Stimulated activated CD4-positive, alpha-beta T cell treated with anti-CD3 and anti-CD28 coated beads, Interleukin-15, amount 100 ng/mL, for 24 hours (primary cell): ENCODE results near the gene PKNOX1.
"Not testable (repeated sequence)": the region's sequence is repeated elsewhere in the genome, so short reads cannot be mapped to it uniquely, and the experiment has no call there.

Experiments
- DNase-seq: peaks from one replicate; pipeline ENCODE4 v3.0.0-alpha.2; 2020

PKNOX1 gene

DNA sequence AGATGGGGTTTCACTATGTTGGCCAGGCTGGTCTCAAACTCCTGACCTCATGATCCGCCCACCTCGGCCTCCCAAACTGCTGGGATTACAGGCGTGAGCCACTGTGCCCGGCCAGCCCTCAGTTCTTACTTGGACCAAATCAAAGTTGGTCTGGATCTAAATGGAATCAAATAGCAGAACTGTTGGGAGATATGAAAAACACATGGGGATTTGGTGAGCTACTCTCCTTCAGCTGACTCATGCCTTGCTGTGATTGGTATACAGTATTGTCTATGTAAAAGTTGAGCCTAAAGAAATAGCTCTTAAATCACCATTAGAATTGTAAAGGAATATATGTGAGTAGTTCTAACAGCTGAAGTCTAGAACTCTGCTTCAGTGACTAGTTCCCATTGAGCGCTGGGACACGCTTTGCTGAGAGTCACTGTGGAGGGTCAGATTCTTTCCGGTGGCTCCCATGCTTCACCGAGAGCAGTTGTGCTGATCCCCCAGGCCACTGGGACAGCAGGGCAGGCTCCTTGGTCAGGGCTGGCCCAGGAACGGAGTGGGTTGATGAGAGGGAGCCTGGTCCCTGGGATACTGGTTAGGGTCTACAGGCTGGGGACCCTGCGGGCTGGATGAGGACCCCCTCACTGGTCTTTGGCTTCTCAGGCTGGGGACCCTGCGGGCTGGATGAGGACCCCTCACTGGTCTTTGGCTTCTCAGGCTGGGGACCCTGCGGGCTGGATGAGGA, 14.0 kb downstream of the PKNOX1 start:
- DNase-seq, result no peak

DNA sequence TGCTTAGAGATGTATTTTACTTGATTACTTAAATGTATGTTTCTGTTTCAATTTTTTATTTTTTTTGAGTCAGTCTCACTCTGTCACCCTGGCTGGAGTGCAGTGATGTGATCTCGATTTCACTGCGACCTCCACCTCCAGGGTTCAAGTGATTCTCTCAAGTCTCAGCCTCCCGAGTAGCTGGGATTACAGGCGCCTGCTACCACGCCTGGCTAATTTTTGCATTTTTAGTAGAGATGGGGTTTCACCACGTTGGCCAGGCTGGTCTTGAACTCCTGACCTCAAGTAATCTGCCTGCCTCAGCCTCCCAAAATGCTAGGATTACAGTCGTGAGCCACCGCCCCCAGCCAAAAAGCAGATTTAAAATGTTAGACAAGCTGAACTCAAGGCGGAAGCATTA, 15.0 kb downstream of the PKNOX1 start:
- not testable (repeated sequence) for DNase-seq

DNA sequence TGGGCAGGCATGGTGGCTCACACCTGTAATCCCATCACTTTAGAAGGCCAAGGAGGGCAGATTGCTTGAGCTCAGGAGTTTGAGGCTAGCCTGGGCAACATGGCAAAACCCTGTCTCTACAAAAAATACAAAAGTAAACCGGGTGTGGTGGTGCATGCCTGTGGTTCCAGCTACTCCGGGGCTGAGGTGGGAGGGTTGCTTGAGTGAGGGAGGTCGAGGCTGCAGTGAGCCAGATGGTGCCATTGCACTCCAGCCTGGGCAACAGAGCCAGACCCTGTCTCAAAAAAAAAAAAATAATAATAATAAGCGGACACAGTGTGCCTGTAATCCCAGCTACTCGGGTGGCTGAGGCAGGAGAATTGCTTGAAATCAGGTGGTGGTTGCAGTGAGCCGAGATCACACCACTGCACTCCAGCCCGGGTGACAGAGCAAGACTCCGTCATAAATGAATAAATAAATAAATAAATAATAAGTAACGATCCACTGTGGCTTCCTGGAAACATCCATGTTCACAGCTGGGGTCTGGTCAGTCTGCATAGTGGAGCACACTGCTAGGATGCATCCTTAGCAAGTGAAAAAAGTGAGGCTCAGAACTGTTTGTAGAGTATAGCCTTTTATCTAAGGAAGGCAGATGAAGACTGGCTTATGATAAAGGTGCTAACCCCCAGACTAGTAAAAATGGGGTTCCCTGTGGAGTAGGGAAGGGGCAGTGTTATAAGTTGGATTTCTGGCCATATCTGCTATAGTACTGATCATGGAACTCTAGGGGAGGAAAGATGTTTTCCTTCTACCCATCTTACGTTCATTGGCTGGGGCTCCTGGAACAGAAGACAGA, 15.7 kb downstream of the PKNOX1 start:
- no peak for DNase-seq

DNA sequence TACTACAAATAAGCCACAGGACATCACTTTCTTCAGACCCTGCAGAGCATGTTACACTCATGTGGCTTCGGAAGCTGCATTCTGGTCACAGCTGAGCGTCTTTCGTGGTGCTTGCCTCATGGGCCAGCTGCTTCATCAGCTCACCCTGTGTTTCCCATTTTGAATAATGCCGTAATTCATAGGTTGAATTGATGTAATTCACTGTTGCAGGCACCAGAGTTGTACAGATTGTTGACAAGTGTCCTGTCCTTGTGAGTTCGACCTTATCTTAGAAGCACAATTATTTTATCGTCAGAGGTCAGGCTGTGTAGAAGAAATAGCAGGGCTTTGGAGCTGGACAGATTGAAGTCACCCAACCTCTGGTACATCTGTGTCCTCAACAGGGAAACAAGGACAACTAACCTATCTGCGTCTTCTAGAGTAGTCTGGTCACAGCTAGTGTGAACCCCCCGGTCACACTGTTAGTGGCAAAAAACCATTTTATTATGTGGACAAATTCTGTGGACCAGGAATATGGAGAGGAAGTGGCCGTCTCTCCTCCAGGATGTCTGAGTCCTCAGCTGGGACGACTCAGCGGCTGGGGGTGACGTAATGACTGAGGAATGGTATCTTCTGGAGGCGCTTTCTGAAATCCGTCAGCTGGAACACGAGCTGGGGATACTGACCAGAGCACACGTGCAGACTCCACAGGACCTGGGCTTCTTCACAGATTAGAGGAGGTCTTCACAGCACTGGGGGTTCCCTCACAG, 17.8 kb downstream of the PKNOX1 start:
- DNase-seq, result no peak

DNA sequence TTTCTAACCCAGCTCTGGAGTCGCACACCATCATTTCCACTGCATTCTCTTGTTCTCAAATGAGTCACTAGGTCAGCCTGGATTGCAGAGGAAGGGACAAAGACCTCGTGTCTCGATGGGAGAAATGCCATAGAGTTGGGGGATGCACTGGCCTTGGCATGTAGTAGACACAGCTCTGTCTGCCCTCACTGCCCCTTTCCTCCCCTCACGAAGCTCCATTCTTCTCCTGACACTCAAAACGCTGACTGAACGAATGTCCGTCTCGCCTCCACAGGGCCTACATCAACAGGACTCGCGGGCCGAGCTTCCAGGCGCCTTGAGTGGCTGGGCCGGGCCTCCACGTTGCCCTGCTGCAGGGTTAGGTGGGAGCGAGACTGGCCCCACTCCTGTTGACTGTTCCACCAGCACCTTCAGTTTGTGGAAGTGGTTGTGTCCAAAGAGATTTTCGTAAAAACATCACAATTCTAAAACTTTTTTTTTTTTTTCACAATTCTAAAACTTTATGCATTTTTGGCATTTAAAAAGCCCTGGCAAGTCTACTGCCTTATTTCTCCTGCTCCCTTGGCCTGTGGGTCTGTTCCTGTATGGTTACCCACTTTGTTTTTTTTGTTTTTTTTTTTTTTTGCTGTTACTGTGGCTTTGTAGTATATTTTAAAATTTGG, 18.8 kb downstream of the PKNOX1 start:
- no peak for DNase-seq

DNA sequence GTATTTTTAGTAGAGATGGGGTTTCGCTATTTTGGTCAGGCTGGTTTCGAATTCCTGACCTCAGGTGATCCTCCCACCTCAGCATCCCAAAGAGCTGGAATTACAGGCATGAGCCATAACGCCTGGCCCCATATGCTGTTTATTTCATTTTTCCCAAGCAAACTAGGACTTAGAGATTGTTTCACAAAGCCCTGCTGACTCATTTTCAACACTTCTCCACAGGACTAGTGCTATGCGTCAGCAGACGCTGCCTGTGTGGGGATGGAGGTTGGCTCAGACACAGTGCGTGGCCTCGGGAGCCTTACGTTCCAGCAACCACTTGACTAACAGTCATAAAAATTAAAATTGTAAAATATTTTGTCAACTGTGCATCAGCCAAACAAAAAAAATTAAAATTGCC, 22.7 kb downstream of the PKNOX1 start:
- DNase-seq, result no peak

DNA sequence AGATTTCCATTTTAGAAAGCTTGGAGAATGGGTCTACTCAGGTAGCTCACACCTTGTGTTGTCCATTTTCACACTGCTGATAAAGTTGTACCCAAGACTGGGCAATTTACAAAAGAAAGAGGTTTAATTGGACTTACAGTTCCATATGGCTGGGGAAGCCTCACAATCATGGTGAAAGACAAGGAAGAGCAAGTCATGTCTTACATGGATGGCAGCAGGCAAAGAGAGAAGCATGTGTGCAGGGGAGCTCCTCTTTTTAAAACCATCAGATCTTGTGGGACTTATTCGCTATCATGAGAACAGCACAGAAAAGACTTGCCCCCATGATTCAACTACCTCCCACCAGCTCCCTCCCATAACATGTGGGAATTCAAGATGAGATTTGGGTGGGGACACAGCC, 23.6 kb downstream of the PKNOX1 start:
- DNase-seq, result not testable (repeated sequence)

DNA sequence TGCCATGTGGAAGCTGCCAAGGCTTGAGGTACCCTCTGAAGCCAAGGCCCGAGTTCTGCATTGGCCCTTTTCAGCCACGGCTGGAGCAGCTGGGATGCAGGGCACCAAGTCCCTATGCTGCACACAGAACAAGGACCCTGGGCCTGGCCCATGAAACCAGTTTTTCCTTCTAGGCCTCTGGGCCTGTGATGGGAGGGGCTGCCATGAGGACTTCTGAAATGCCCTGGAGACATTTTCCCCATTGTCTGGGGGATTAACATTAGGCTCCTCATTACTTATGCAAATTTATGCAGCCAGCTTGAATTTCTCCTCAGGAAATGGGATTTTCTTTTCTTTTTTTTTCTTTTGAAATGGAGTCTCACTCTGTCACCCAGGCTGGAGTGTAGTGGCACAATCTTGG, 24.8 kb downstream of the PKNOX1 start:
- not testable (repeated sequence) for DNase-seq

DNA sequence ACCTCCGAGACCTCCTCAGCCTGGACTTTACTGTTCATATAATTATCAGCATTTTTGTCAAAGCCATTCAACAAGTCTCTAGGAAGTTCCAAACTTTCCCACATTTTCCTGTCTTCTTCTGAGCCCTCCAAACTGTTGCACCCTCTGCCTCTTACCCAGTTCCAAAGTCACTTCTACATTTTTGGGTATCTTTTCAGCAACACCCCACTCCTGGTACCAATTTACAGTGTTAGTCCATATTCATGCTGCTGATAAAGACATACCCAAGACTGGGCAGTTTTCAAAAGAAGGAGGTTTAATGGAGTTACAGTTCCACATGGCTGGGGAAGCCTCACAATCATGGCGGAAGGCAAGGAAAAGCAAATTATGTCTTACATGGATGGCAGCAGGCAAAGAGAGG, 25.7 kb downstream of the PKNOX1 start:
- not testable (repeated sequence) for DNase-seq

DNA sequence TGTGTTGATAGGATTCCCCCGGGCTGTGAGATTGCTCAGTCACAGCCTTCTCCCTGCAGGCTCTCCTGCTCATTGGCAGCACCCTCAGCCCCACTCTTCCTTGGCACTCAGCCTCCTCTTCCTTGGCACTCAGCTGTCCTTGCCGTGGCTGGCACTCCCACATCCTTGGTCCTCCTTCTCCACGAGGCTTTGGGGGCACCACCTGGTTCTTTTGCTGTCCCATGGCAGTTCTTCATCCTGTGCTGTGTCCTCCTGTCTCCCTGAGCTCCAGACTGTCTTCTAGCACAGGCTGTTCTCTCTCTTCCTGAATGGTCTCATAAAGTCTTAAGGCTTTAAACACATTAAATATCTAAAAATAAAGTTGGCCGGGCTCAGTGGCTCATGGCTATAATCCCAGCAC, 27.0 kb downstream of the PKNOX1 start:
- DNase-seq, result no peak

DNA sequence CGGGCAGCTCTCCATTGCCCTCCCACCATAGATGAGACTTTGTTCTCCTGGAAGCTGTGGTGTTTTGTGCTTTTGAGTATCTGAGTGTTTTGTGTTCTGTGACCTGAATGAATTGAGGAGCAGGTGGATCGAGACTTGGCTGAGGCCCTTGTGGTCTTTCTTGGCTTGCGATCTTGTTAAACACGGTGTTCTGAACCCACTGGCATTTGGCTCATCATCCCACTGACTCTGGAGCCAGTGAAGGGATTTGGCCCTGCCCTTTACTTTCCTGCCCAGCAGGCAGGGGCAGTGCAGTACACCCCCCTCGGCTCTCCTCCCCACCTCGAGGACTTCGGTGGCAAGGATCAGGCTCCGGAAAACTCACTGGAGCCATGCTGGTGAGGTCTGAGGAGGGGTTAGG, 30.6 kb downstream of the PKNOX1 start:
- no peak for DNase-seq

DNA sequence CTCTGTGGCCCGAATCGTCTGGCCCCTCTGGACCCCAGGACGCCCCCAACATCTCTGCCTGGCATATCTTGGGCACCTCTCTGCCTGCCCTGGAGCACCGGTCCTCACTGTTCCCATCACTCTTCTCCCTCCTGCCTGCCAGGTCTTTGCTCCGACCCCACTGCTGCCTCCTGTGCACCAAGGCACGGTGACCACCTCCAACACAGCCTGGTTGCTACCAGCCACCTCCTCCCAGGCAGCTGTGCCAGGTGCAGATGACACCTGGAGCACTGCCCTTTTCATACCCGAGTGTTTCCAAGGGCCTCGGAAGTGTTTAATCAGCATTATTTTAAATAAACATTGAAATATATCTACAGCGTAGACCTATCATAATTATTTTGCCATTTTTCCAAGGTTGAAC, 31.3 kb downstream of the PKNOX1 start:
- no peak for DNase-seq

DNA sequence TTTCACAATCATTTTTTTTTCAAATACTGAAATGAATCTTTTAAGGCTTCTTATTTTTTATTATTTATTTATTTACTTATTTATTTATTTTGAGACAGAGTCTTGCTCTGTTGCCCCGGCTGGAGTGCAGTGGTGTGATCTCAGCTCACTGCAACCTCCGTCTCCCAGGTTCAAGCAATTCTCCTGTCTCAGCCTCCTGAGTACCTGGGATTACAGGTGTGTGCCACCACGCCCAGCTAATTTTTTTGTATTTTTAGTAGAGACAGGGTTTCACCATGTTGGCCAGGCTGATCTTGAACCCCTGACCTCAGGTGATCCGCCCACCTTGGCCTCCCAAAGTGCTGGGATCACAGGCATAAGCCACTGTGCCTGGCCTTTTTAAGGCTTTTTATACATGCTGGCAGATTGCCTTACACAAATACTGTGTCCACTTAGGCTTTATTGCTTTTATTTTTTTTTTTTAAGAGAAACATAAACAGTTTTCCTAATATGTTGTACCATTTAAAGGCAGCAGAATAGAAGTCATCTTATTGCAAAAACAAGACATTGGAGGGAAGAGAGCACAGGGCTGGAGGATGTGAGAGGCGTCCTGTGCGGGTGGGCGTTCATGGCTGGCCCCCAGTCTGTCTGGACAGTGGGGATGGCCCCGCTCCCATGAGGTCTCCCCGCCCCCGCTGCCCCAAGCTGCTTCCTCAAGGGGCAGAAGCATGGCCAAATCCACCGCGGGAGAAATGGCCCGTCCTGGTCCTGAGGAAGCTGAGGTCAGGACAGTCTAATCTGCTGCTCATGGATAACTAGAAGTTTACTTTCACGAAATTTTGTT, 31.9 kb downstream of the PKNOX1 start:
- DNase-seq, result not testable (repeated sequence)

DNA sequence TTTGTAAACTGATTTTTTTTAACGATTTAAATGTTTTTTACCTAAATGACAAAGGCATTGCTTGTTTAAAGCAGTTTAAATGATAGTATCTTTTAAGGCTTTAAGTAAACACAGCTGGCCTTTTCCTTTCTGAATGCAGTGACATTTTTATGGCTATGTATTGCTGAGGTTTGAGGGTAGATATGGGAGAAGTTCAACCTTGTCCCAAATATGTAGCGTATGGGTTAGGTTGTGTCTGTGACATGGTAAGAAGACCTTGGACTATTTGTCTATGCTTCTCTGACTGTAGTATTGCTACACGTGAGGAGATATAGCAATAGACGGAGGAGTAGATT, 32.5 kb downstream of the PKNOX1 start:
- DNase-seq, result no peak

DNA sequence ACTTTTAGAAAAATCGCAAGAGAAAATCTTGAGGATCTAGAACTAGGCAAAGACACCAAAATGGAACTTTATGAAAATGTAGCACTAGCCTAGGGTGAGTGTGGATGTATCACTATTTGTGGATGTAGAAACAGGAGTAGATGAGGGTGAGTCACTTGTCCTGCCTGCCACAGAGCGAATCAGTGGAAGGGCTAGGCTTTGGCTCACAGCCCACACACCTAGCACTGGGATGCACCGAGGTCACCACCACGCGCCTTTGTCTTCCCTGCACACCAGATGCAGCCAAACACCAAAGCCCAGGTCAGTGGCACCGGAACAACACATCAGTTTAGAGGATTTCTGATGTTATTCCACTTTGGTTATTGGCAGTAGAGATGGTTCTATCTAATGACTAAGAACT, 38.2 kb downstream of the PKNOX1 start:
- no peak for DNase-seq

DNA sequence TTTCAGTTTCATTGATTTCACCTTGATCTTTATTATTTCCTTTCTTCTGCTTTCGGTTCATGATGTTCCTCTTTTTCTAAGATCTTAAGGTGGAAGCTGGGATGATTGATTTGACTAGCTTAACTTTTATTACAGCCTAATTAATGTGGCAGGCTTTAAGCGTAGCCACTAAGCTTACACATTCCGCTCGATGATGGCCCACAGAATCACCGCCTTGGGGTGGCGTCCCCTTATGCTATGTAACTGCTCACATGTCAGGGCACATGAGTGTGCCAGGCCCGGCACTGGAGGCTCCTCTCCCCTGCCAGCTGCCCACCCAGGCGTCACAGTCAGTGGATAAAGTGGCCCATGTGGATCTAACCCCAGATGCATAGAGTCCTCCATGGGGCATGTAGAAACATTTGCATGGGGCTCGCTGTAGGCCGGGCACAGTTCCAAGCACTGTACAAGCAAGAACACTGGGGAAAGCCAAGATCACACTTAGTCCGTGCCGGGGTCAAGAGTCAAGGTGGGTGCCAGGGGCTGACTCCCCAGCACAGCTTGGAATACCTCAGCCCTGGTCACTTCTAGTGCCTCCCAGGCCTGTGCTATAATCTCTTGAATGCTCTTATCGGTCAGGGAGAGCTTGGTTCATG, 41.7 kb downstream of the PKNOX1 start:
- DNase-seq, result no peak

DNA sequence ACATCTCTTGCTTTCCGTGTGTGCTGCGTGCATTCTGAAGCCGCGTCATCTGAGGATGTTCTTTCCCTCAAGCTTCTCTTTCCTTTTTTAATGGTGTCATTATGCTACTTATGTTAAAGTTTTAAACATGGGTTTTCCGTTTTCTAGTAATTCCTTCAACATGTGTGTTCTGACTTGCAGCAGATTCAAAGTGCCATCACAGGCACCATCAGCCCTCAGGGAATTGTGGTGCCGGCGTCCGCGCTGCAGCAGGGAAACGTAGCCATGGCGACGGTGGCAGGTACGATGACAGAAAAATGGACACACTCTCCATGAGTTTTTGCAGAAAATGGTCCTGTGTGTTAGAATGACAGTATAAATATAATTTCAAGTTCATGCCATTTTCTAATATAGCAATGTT, 42.4 kb downstream of the PKNOX1 start:
- DNase-seq, result no peak

DNA sequence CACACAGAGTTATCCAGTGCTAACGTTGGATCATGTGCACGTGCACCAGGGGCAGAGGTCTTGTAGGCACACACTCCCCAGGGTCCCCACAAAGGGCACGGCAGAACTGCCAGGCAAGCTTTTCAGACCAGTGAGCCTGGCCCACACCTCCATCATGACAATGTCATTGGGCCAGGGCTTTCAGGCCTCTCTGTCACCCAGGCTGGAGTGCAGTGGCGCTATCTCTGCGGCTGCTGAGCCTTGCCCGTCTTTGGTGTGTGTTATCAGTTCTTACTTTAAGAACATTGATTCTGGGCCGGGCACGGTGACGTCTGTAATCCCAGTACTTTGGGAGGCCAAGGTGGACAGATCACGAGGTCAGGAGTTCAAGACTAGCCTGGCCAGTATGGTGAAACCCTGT, 44.2 kb downstream of the PKNOX1 start:
- no peak for DNase-seq

DNA sequence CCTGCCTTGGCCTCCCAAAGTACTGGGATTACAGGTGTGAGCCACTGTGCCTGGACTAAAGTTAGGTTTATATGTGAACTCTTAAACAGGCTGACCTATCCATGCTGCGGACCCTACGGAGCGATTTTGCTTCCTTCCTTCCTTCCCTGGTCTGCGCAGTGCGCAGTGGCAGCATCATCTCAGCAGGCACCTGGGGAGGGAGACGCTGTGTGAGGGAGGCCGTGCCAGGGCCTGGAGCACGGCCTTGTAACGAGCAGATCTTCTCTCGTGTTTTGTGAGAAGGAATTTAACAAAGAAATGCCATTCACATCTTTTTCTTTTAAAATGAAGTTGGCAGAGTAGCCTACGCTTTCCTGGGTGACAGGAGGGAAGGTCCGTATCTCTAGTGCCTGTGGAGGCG, 45.8 kb downstream of the PKNOX1 start:
- DNase-seq, result no peak

DNA sequence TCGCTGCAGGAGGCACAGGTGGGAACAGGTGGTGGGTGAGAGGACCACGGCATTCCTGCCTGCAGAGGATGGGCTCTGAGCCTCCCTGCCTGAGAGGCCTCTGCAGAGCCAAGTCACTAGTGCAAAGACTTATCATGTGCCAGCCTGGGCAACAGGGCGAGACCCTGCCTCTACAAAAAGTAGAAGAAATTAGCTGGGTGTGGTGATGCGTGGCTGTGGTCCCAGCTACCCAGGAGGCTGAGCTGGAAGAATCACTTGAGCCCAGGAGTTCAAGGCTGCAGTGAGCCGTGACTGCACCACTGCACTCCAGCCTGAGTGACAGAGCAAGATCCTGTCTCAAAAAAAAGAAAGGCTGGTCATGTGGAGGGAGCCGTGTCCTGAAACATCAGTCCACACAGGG, 46.4 kb downstream of the PKNOX1 start:
- DNase-seq, result no peak

DNA sequence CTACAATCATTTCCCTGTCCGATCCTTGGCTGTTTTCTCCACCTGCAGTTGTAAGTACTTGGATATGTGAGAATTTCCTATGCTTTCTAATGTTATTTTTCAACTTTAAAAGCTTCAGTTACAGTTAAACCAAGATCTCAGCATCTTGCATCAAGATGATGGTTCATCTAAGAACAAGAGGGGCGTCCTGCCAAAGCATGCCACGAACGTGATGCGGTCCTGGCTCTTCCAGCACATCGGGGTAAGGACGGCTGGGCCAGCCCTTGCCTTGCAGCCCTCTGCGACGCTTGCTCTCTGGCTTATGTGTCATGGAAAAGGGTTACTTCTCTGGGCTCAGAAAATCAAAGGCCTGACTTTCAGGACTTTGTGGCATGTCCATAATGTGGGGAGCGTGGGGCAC, 46.8 kb downstream of the PKNOX1 start:
- DNase-seq, result no peak
